Testis (tissue), 3 donors: ENCODE results near the gene IFI44L. TPM values are rescaled to one million over a fixed set of nuclear protein-coding genes. Genes with fewer than 3 reads are reported as not detected.

ENCODE experiments used
- DNase-seq: peaks from one replicate; pipeline ENCODE4 v3.0.0-alpha.2; 2019
- H3K27ac ChIP-seq, 2 donors: fragments of 200-600 bp; sonication (generic); one replicate each; pipeline ENCODE4 v1.5.1; 2019
- H3K27me3 ChIP-seq: fragments of 200-600 bp; sonication (generic); one replicate; pipeline ENCODE4 v1.5.1; 2019
- H3K36me3 ChIP-seq: fragments of 200-600 bp; sonication (generic); one replicate; pipeline ENCODE4 v1.5.1; 2017; ENCODE audit warnings: low read depth; ENCODE audit errors: missing control alignments
- H3K4me1 ChIP-seq: fragments of 200-600 bp; sonication (generic); one replicate; pipeline ENCODE4 v1.5.1; 2019
- H3K4me3 ChIP-seq, 2 donors: fragments of 200-600 bp; sonication (generic); one replicate each; pipeline ENCODE4 v1.5.1; 2017 to 2019
- H3K9me3 ChIP-seq: fragments of 200-600 bp; sonication (generic); one replicate; pipeline ENCODE4 v1.5.1; 2017
- POLR2A ChIP-seq: fragments of 450-650 bp; IDR thresholded peaks from one replicate; pipeline ENCODE4 v1.6.1; 2017; ENCODE audit warnings: antibody characterized with exemption, mild to moderate bottlenecking, moderate library complexity
- WGBS, 2 donors: methylation state at CpG; one replicate each; pipeline ENCODE4 v1.1.5; 2018; 5-methylcytosine and 5-hydroxymethylcytosine counted together
- intact Hi-C: fragments of 100-400 bp; cut with DNase I; formaldehyde crosslinking; loops from one replicate; pipeline ENCODE4 v1.15.1; 2023; ENCODE audit warnings: low total_unique reads
- polyA plus RNA-seq: library from polyadenylated mRNA; stranded (reverse); fragments of 350-450 nt; fragmentation: Illumina TruSeq; extraction: RNeasy Lipid Tissue Mini Kit (QIAGEN cat#74804); gene quantifications from one replicate; pipeline ENCODE4 v1.2.3, GENCODE V29; 2014; ENCODE audit warnings: low read depth, low replicate concordance; ENCODE audit not compliant: insufficient read depth
- total RNA-seq, 2 donors: library from RNA; depleted of rRNA; stranded (reverse); fragments of >200 nt; gene quantifications; one replicate each; pipeline ENCODE4 v1.2.3, GENCODE V29; 2016
- TF ChIP-seq, protein P1 (sequence below), 3 experiments: fragments of 450-650 bp in 2 of 3; fragments of 200-600 bp in 1 of 3; sonication (generic) in 1 of 3; IDR thresholded peaks; one replicate each; pipeline ENCODE4 v1.5.1; 2016 to 2019; ENCODE audit warnings: antibody characterized with exemption in 3 of 3, mild to moderate bottlenecking in 2 of 3, moderate library complexity in 1 of 3

Gene IFI44L
- total and polyA plus RNA-seq, 3 donors from 2014 or later: 5.3 to 15.8 (median 12.0) TPM

DNA sequence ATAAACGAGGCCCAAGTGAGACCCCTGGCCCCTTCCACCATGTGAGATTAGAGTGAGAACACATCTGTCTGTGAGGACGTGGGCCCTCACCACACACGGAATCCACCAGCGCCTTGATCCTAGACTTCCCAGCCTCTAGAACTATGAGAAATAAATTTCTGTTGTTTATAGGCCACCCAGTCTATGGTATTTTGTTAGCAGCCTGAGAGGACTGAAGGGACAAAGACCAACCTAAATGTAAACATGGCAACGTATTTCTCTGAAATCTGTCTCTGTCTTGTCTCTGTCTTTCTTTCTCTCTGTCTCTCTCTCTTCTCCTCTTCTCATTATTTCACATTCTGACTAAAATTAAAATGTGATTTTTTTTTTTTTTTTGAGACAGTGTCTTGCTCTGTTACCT, 15.6 kb upstream of the IFI44L start:
- 82 to 92% methylated on average over 5 of the region's 5 CpGs for WGBS, 2 donors

GRCh38 chr1:78606274-78606673, 14.0 kb upstream of the IFI44L start:
- intact Hi-C loops: loop anchor here (5.0 kb wide), 1 partner anchor 474 kb away; no protein-coding TSS in a partner anchor
- TF ChIP-seq POLR2A: no peak
- TF ChIP-seq, protein P1, sequence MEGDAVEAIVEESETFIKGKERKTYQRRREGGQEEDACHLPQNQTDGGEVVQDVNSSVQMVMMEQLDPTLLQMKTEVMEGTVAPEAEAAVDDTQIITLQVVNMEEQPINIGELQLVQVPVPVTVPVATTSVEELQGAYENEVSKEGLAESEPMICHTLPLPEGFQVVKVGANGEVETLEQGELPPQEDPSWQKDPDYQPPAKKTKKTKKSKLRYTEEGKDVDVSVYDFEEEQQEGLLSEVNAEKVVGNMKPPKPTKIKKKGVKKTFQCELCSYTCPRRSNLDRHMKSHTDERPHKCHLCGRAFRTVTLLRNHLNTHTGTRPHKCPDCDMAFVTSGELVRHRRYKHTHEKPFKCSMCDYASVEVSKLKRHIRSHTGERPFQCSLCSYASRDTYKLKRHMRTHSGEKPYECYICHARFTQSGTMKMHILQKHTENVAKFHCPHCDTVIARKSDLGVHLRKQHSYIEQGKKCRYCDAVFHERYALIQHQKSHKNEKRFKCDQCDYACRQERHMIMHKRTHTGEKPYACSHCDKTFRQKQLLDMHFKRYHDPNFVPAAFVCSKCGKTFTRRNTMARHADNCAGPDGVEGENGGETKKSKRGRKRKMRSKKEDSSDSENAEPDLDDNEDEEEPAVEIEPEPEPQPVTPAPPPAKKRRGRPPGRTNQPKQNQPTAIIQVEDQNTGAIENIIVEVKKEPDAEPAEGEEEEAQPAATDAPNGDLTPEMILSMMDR (IDR thresholded peaks at IDR 0.05): no peak
- H3K4me1 ChIP-seq: no peaks in the 10 kb centered on the region
- H3K27me3 ChIP-seq: no peaks in the 10 kb centered on the region
- H3K9me3 ChIP-seq: no peaks in the 10 kb centered on the region
- H3K36me3 ChIP-seq: no peaks in the 10 kb centered on the region
- WGBS, 2 donors: 59 to 82% methylated on average over 2 of the region's 2 CpGs
- H3K4me3 ChIP-seq: no peak overlapping the region
- no peak overlapping the region for H3K27ac ChIP-seq
- DNase-seq: no peak

More for the DNA sequence above, 15.6 kb upstream of the IFI44L start:
- Histone ChIP-seq H3K27ac (no peak overlapping the region), H3K4me3 (no peak overlapping the region), H3K27me3 (no peaks in the 10 kb centered on the region), H3K9me3 (no peaks in the 10 kb centered on the region), H3K4me1 (no peaks in the 10 kb centered on the region), H3K36me3 (no peaks in the 10 kb centered on the region)
- TF ChIP-seq, protein P1 (IDR thresholded peaks at IDR 0.05): no peak
- no peak for TF ChIP-seq POLR2A
- intact Hi-C loops: loop anchor here (5.0 kb wide), 1 partner anchor 472 kb away; no protein-coding TSS in a partner anchor
- DNase-seq: no peak

GRCh38 chr1:78607334-78607927, 12.8 kb upstream of the IFI44L start:
- Histone ChIP-seq H3K9me3 (no peaks in the 10 kb centered on the region), H3K4me3 (no peak overlapping the region), H3K27ac (no peak overlapping the region), H3K27me3 (no peaks in the 10 kb centered on the region), H3K36me3 (no peaks in the 10 kb centered on the region), H3K4me1 (no peaks in the 10 kb centered on the region)
- TF ChIP-seq POLR2A: no peak
- TF ChIP-seq, protein P1 (IDR thresholded peaks at IDR 0.05): peak in 2 of 3 experiments; percentile 22 to 70
- no peak for DNase-seq
- intact Hi-C loops: loop anchor here (5.0 kb wide), 1 partner anchor 475 kb away; no protein-coding TSS in a partner anchor
- 84 to 89% methylated on average over 4 to 5 of the region's 5 CpGs for WGBS, 2 donors

- H3K4me3 ChIP-seq: no peak overlapping the region
- TF ChIP-seq POLR2A: no peak
- TF ChIP-seq, protein P1 (IDR thresholded peaks at IDR 0.05): no peak
- WGBS, 2 donors: 47 to 72% methylated on average over 3 to 4 of the region's 4 CpGs
Measured at GRCh38 chr1:78607944-78608343, 12.3 kb upstream of the IFI44L start.

DNA sequence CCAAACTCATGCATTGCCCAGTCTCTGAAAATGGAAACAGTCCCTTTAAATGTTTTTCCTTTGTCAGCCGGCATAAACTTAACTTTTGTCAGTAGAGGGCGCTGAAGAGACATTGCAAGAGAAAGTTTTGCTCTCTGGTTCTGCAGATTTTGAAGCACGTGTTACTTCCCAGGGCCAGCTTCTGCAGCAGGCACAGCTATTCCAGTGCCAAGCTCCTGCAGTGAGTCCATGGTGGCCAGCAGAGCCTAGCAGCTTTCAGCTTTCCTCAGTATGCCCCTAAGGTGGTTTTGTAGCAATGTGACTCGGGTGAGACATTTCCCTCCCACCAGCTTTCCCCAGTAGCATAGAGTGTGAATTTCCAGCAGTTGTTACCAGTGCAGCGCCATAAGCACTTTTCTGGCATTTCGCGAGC, 2.6 kb upstream of the IFI44L start:
- intact Hi-C loops: loop anchor here (10.0 kb wide), 1 partner anchor 57 kb away; no protein-coding TSS in a partner anchor
- Histone ChIP-seq H3K4me1 (peaks cover 12% of the 10 kb centered on the region), H3K9me3 (no peaks in the 10 kb centered on the region), H3K27me3 (no peaks in the 10 kb centered on the region), H3K36me3 (no peaks in the 10 kb centered on the region), H3K27ac (no peak overlapping the region), H3K4me3 (no peak overlapping the region)
- peak; percentile 87 for DNase-seq
- 22 to 23% methylated on average over 7 of the region's 7 CpGs for WGBS, 2 donors
- TF ChIP-seq, protein P1 (IDR thresholded peaks at IDR 0.05): peak; percentile 92 to 96 (median 92)
- no peak for TF ChIP-seq POLR2A

More at GRCh38 chr1:78607944-78608343, 12.3 kb upstream of the IFI44L start:
- Histone ChIP-seq H3K36me3 (no peaks in the 10 kb centered on the region), H3K9me3 (no peaks in the 10 kb centered on the region), H3K27ac (no peak overlapping the region), H3K27me3 (no peaks in the 10 kb centered on the region), H3K4me1 (no peaks in the 10 kb centered on the region)
- DNase-seq: no peak
- intact Hi-C loops: loop anchor here (5.0 kb wide), 1 partner anchor 476 kb away; no protein-coding TSS in a partner anchor
